Measurements from ENCODE around the gene MOB2.

MOB2 gene

GRCh38 chr11:1455763-1456060 lies 30.9 kb downstream of the MOB2 start:
- DNase-seq, result no peak

GRCh38 chr11:1455032-1455762 lies 31.4 kb downstream of the MOB2 start:
- no peak for DNase-seq

DNA sequence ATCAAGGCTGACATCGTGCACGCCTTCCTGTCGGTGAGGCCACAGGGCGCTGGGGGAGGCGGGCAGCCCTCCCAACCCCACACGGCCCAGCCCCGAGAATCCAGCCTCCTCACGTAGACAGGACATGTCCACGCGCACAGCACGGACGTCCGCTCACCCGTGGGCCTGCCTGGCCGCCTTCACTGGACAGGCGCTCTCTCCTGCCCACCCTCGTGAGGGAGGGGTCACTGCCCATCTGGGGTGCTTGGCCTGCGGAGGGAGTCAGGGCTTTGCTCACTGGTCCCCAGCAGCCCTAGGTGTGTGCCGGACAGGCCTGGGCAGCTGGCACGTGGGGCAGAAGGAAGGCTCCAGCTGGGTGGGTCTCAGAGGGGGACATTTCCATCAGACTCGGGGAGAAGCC lies 32.0 kb downstream of the MOB2 start:
- no peak for DNase-seq

DNA sequence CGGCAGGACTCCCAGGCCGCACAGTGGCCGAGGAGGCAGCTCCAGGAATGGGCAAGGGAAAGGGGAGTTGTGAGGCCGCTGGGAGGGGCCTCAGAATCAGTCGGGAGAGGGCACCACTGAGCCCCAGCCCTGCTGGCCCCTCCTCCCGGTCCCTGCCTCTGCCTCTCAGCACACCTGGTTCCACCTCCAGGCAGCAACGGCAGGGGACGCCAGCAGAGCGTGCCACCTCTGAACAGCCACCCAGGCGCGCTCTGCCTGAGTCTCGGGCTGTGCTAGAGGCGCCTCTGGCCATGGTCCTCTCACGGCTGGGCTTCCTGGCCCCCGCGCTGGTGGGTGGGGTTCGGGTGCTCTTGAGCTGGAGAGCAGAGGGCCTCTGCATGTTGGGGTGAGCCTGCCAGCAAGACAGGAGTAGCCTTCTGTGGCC lies 33.0 kb downstream of the MOB2 start:
- no peak for DNase-seq

DNA sequence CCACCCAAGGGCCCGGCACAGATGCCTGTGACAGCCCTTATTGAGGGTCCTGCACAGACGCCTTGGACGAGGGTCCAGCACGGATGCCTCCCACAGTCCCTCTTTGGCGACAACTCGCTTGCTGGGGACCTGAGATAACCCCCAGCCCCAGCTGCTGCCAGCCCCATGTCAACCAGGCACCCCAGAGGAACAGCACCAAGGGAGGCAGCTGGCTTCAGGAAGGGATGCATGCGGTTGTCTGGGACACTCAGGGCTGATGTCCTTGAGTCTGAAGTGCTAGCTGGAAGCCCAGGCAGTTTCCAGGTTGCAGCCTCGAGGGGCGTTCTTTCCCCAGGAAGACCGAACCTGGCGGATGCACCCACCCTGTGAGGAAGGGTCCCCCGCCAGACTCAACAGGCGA lies 33.8 kb downstream of the MOB2 start:
- DNase-seq, result no peak

GRCh38 chr11:1451781-1452470 lies 34.7 kb downstream of the MOB2 start:
- no peak for DNase-seq

GRCh38 chr11:1450949-1451710 lies 35.4 kb downstream of the MOB2 start:
- DNase-seq, result no peak

- no peak for DNase-seq
These were observed 36.2 kb downstream of the MOB2 start for GRCh38 chr11:1450344-1450875.

GRCh38 chr11:1449490-1450243 lies 36.9 kb downstream of the MOB2 start:
- no peak for DNase-seq

DNA sequence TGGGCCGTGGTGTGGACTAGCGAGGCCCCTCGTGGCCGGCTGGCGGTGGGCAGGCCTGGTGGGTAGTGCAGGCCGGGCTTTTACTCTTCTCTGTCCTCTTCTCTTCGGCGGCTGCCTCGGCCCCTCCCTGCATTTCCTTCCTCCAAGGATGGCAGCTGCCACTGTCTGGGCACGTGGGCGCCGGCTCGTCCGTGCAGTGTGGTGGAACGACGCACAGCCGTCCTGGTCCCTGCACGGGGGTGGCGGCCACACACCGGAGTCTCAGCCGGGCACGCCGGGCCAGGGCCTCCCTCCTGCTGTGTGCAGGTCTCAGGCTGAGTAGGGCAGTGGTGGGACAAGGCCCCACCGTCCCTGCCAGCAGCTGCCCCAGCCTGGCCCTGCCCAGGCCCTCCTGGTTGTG lies 37.7 kb downstream of the MOB2 start:
- no peak for DNase-seq

DNA sequence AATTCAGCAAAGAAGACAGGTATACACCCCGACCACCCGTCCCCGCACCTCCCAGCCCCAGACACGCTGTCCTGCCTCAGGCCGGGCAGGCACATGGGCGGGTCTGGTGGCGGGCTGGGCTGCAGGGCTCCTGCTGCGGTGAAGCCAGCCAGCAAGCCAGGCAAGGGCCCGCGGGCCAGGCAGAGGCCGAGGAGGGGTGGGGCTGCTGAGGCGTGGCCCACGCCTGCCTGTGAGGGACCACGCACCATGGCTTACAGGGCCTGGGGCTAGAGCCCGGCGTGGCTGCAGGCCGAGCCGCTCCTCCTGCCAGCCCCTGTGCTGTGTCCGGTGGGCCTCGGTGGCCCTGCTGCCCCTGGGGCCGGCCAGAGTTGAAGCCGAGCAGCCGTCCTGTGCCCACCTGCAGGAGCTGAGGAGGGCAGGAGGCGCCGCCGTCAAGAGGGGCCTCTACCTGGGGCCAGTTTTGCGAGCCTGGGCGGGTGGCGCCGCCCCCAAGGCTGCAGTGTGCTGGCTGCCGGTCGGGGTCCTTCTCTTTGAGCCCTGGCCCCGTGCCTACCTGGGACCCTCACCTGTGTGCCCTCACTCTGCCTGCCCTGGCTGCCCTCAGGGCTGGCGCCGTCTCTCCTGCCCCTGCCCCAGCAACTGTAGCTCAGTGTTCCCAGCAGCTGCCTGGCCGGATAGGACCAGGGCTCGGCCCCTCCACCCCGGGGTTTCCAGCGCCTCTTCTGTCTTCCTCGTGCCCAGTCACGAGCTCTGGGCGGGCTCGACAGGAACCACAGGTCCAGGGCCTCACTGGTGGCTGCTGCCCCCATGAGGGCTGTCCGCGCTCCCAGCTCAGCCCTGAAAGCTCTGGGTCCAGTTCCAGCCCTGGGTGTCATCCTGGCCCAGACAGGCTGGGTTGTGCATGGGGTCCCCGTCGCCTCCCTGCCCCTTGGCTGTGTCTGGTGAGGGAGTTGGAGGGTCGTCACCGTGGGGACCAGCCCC lies 38.4 kb downstream of the MOB2 start:
- DNase-seq, result no peak

DNA sequence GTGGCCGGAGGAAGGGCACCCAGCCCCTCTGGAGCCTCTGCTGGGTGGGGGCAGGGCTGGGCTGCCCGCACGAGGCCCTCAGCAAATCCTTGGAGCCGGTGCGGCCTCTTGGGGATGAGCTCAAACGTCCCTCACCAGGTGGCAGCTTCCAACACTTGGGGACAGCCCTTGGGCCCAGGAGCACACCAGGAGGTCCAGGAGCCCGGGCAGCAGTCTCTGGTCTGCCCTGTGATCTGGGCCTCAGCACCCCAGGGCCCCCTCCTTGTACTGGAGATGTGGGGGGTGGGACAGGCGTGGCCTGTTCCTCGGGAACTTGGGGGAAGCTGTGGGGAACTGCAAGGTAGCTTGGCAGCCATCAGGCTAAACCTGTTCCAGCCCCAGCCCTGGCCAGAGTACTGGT lies 40.0 kb downstream of the MOB2 start:
- no peak for DNase-seq

- no peak for DNase-seq
These were observed 40.7 kb downstream of the MOB2 start for GRCh38 chr11:1445741-1446445.

GRCh38 chr11:1444823-1445422 lies 41.7 kb downstream of the MOB2 start:
- DNase-seq, result no peak

DNA sequence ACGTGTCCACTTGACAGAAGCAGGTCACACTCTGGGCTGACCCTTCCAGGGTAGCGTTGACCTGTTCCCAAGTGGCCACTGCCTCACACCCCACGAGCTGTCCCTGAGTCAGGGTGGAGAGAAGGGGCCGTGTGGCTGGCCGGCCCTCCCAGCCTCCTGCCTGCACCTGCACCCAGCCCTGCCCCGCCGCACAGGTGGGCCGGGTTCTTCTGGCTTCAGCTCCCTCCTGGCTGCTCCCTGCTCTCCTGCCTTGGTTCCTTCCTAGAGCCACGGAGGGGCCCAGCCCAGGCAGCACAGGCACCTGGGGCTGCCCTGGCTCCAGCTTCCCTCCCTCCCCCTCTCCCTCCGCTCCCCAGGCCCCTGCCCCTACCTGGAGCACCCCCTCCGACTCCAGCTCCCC lies 42.3 kb downstream of the MOB2 start:
- no peak for DNase-seq

DNA sequence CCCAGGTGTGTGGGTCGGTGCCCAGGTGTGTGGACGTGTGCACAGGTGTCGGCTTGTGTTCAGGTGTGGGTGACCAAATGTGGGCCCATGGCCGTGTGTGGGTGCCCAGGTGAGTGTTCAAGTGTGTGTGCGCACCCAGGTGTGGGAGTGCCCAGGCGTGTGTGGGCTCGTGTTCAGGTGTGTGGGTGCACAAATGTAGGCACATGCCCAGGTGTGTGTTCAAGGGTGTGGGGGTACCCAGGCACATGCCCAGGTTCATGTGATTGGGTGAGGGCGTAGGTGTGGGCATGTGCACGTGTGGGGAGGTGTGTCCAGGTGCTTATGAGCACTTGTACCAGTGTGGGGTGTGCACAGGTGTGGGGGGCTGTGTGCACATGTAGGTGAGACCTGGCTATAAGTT lies 42.8 kb downstream of the MOB2 start:
- DNase-seq, result no peak

- no peak for DNase-seq
These were observed 43.7 kb downstream of the MOB2 start for GRCh38 chr11:1442807-1443366.

- DNase-seq, result no peak
These were observed 44.4 kb downstream of the MOB2 start for GRCh38 chr11:1442163-1442562.

DNA sequence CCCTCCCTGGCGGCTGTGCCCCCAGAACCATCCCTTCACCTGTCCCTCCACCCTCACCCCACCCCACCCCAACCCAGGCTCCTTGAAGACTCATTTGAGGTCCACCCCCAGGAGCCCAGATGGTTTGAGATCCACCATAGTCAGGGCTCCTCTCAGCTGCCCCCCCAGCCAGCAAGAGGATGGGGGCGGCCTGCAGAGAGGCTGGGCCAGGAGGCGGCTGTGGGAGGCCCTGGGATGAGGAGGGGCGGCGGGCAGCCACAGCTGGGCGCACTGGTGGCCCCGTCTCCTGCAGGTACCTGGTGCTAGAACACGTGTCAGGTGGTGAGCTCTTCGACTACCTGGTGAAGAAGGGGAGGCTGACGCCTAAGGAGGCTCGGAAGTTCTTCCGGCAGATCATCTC lies 46.1 kb downstream of the MOB2 start:
- DNase-seq, result no peak

DNA sequence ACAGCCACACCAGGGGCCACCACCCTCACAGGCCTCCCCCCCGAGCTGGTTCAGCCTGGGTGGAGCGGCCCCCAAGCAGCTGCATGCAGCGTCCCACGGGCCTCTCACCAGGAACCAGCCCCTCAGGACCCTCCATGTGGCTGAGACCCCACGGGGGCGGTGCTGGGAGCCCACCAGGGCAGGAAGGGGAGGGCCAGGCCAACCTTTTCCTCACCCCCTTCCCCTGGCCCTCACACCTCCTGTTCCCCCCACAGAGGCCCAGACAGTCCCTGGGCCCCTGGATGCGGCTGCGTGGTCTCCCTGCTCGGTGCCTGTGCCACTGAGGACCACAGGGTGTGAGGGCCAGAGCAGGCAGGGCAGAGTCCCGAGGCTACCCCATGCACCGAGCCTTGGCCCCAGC lies 46.5 kb downstream of the MOB2 start:
- no peak for DNase-seq

All from femur (tissue), 1 donor.